Mesenchymal stem cell (in vitro differentiated cells and primary cell): Measurements from ENCODE around the gene ONECUT1.
A peak's percentile ranks its signal among the peaks of the same experiment; 100 is the strongest.

Experiments
- DNase-seq: peaks from one replicate; pipeline ENCODE4 v3.0.0-alpha.2; 2013
- H2AFZ ChIP-seq: one replicate; pipeline ENCODE4 v1.6.1; 2013; ENCODE audit warnings: low read depth, mild to moderate bottlenecking, control low read depth, inconsistent platforms, low read length, moderate library complexity
- H2AK5ac ChIP-seq: 2 replicates; pipeline ENCODE4 v1.6.1; 2013; ENCODE audit warnings: low read length, moderate library complexity, mild to moderate bottlenecking, inconsistent platforms; ENCODE audit not compliant: severe bottlenecking
- H2BK120ac ChIP-seq: one replicate; pipeline ENCODE4 v1.6.1; 2013; ENCODE audit warnings: low read depth, mild to moderate bottlenecking, inconsistent platforms, low read length, moderate library complexity
- H2BK12ac ChIP-seq, 2 experiments: one replicate each; pipeline ENCODE4 v1.6.1; 2013; ENCODE audit warnings: inconsistent platforms in 2 of 2, low read length in 2 of 2, mild to moderate bottlenecking in 2 of 2, moderate library complexity in 2 of 2, control low read depth in 1 of 2
- H2BK15ac ChIP-seq: one replicate; pipeline ENCODE4 v1.6.1; 2013; ENCODE audit warnings: mild to moderate bottlenecking, low read depth, inconsistent platforms; ENCODE audit not compliant: poor library complexity, severe bottlenecking
- H2BK5ac ChIP-seq: 2 replicates; pipeline ENCODE4 v1.6.1; 2013; ENCODE audit warnings: low read depth, mild to moderate bottlenecking, low read length, control low read depth, inconsistent platforms; ENCODE audit not compliant: poor library complexity, severe bottlenecking
- H3K14ac ChIP-seq, 2 experiments: one replicate each; pipeline ENCODE4 v1.6.1; 2013; ENCODE audit warnings: inconsistent platforms in 2 of 2, low read length in 2 of 2, control low read depth in 1 of 2, mild to moderate bottlenecking in 1 of 2, moderate library complexity in 1 of 2
- H3K18ac ChIP-seq, 2 experiments: one replicate each; pipeline ENCODE4 v1.6.1; 2013; ENCODE audit warnings: inconsistent platforms in 2 of 2, low read length in 2 of 2, control low read depth in 1 of 2, low read depth in 1 of 2, mild to moderate bottlenecking in 1 of 2
- H3K23ac ChIP-seq, 2 experiments: one replicate each; pipeline ENCODE4 v1.6.1; 2013; ENCODE audit warnings: inconsistent platforms in 2 of 2, low read length in 2 of 2, mild to moderate bottlenecking in 2 of 2, moderate library complexity in 2 of 2, control low read depth in 1 of 2
- H3K27ac ChIP-seq: 2 replicates; pipeline ENCODE4 v1.5.1; 2013; ENCODE audit warnings: mild to moderate bottlenecking, moderate library complexity, low read length, control low read depth, inconsistent platforms; ENCODE audit not compliant: poor library complexity, severe bottlenecking
- H3K27me3 ChIP-seq, 2 experiments: 2 replicates each; pipeline versions ENCODE4 v1.6.1 to v1.7.0; 2013; ENCODE audit warnings: low read length in 2 of 2, mild to moderate bottlenecking in 2 of 2, moderate library complexity in 2 of 2, control low read depth in 1 of 2, inconsistent platforms in 1 of 2; ENCODE audit not compliant: control insufficient read depth in 1 of 2, insufficient read depth in 1 of 2
- H3K36me3 ChIP-seq, 2 experiments: 2 replicates each; pipeline versions ENCODE4 v1.6.1 to v1.7.0; 2013; ENCODE audit warnings: low read length in 2 of 2, control low read depth in 1 of 2, inconsistent platforms in 1 of 2, low read depth in 1 of 2, mild to moderate bottlenecking in 1 of 2; ENCODE audit not compliant: insufficient read depth in 2 of 2, control insufficient read depth in 1 of 2
- H3K4ac ChIP-seq, 2 experiments: one replicate each; pipeline ENCODE4 v1.6.1; 2013; ENCODE audit warnings: inconsistent platforms in 2 of 2, low read length in 2 of 2, mild to moderate bottlenecking in 2 of 2, moderate library complexity in 2 of 2, control low read depth in 1 of 2, low read depth in 1 of 2
- H3K4me1 ChIP-seq: 2 replicates; pipeline ENCODE4 v1.6.1; 2013; ENCODE audit warnings: low read depth, low read length, control low read depth; ENCODE audit not compliant: control insufficient read depth, insufficient read depth
- H3K4me2 ChIP-seq: 2 replicates; pipeline ENCODE4 v1.6.1; 2013; ENCODE audit warnings: low read length, mild to moderate bottlenecking, inconsistent platforms; ENCODE audit not compliant: poor library complexity, severe bottlenecking
- H3K4me3 ChIP-seq, 2 experiments: 2 replicates each; pipeline versions ENCODE4 v1.5.1 to v1.7.0; 2013; ENCODE audit warnings: low read length in 2 of 2, mild to moderate bottlenecking in 2 of 2, control low read depth in 1 of 2, low read depth in 1 of 2; ENCODE audit not compliant: insufficient read depth in 1 of 2
- H3K79me1 ChIP-seq: replicated peaks from 2 replicates; pipeline ENCODE4 v1.6.1; 2013; ENCODE audit warnings: mild to moderate bottlenecking, control low read depth, low read length, inconsistent platforms; ENCODE audit not compliant: poor library complexity, severe bottlenecking
- H3K9ac ChIP-seq: 2 replicates; pipeline ENCODE4 v1.7.0; 2013; ENCODE audit warnings: mild to moderate bottlenecking, low read length, moderate library complexity
- H3K9me3 ChIP-seq: 2 replicates; pipeline ENCODE4 v1.7.0; 2013; ENCODE audit warnings: mild to moderate bottlenecking, low read length; ENCODE audit not compliant: control insufficient read depth
- H4K8ac ChIP-seq: one replicate; pipeline ENCODE4 v1.6.1; 2013; ENCODE audit warnings: inconsistent platforms, mild to moderate bottlenecking, low read length, moderate library complexity
- H4K91ac ChIP-seq: one replicate; pipeline ENCODE4 v1.6.1; 2013; ENCODE audit warnings: mild to moderate bottlenecking, low read length, inconsistent platforms
- WGBS: methylation state at CpG from one replicate; pipeline ENCODE4 v1.1.7; 2013; ENCODE audit warnings: mixed read lengths; 5-methylcytosine and 5-hydroxymethylcytosine counted together

Gene ONECUT1

GRCh38 chr15:52733088-52733487, 57.0 kb downstream of the ONECUT1 start:
- Histone ChIP-seq H3K18ac (no peak overlapping the region), H3K79me1 (no peaks in the 10 kb centered on the region), H3K14ac (no peak overlapping the region), H2BK15ac (no peak overlapping the region), H3K4ac (no peak overlapping the region), H2AK5ac (no peak overlapping the region), H3K36me3 (no peaks in the 10 kb centered on the region), H3K27ac (no peak overlapping the region), H3K23ac (no peak overlapping the region), H3K9me3 (no peaks in the 10 kb centered on the region), H4K91ac (no peak overlapping the region), H2BK12ac (no peak overlapping the region), H3K27me3 (no peaks in the 10 kb centered on the region), H2AFZ (no peak overlapping the region), H3K4me1 (peaks cover 2% of the 10 kb centered on the region), H3K4me2 (no peak overlapping the region), H4K8ac (no peak overlapping the region), H3K4me3 (no peak overlapping the region), H2BK5ac (no peak overlapping the region), H3K9ac (no peak overlapping the region), H2BK120ac (no peak overlapping the region)
- DNase-seq = peak; percentile 39

GRCh38 chr15:52732551-52732950, 57.6 kb downstream of the ONECUT1 start:
- no peaks in the 10 kb centered on the region for H3K9me3 ChIP-seq
- no peak for DNase-seq
- H3K36me3 ChIP-seq = no peaks in the 10 kb centered on the region
- H3K23ac ChIP-seq = no peak overlapping the region
- no peak overlapping the region for H3K14ac ChIP-seq
- no peak overlapping the region for H2AK5ac ChIP-seq
- H4K91ac ChIP-seq = no peak overlapping the region
- no peak overlapping the region for H3K4me3 ChIP-seq
- peaks cover 2% of the 10 kb centered on the region for H3K4me1 ChIP-seq
- no peak overlapping the region for H3K27ac ChIP-seq
- no peaks in the 10 kb centered on the region for H3K79me1 ChIP-seq
- H2BK15ac ChIP-seq = no peak overlapping the region
- no peak overlapping the region for H3K18ac ChIP-seq
- H3K4ac ChIP-seq = no peak overlapping the region
- H2BK120ac ChIP-seq = no peak overlapping the region
- H3K4me2 ChIP-seq = no peak overlapping the region
- H4K8ac ChIP-seq = no peak overlapping the region
- 76% methylated on average over 3 of the region's 3 CpGs for WGBS
- H2BK12ac ChIP-seq = no peak overlapping the region
- no peak overlapping the region for H3K9ac ChIP-seq
- H2AFZ ChIP-seq = no peak overlapping the region
- H2BK5ac ChIP-seq = no peak overlapping the region
- H3K27me3 ChIP-seq = no peaks in the 10 kb centered on the region

DNA sequence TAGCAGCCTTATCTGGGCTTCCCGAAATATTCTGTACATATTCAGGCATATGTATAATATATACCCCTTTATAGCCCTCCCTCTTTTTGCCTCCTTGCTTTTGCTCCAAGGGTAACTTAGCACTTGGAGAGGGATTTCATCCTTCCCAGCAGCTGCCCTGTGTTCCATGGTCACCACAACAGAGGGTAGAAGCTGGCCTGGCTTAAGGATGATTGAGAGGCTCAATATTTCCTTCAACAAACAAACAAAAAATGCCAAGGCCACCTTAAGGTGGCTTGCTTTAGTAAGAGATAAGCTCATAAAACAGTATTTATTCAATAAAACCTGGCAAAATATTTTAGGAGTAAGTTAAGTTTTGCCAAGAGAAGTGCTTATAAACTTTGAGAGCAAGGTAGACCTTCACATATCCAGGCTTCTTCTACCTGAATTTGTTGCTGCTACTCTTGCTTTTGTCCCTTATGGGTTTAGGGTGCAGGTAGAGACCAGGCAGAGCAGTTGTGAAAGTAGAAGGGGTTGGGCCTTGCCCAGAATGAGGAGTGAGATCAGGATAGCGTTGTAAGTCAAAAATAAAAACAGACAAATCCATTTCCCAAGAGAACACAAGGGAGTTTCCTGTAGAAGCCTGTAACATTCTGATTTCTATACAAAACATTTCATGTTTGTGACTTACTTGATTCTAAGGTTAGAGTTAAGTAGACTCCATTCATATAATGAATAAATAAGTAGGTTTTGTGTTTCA, 58.2 kb downstream of the ONECUT1 start:
- Histone ChIP-seq H3K14ac (no peak overlapping the region), H2BK15ac (no peak overlapping the region), H3K23ac (no peak overlapping the region), H2BK120ac (no peak overlapping the region), H2BK5ac (no peak overlapping the region), H3K4me1 (peaks cover 2% of the 10 kb centered on the region), H3K18ac (no peak overlapping the region), H3K9me3 (no peaks in the 10 kb centered on the region), H3K27ac (no peak overlapping the region), H3K9ac (no peak overlapping the region), H3K36me3 (no peaks in the 10 kb centered on the region), H2AFZ (no peak overlapping the region), H3K4me2 (no peak overlapping the region), H3K4ac (no peak overlapping the region), H2AK5ac (no peak overlapping the region), H4K91ac (no peak overlapping the region), H3K4me3 (no peak overlapping the region), H3K79me1 (no peaks in the 10 kb centered on the region), H2BK12ac (no peak overlapping the region), H4K8ac (no peak overlapping the region), H3K27me3 (no peaks in the 10 kb centered on the region)
- WGBS = 75% methylated on average over 1 of the region's 2 CpGs
- DNase-seq = no peak

DNA sequence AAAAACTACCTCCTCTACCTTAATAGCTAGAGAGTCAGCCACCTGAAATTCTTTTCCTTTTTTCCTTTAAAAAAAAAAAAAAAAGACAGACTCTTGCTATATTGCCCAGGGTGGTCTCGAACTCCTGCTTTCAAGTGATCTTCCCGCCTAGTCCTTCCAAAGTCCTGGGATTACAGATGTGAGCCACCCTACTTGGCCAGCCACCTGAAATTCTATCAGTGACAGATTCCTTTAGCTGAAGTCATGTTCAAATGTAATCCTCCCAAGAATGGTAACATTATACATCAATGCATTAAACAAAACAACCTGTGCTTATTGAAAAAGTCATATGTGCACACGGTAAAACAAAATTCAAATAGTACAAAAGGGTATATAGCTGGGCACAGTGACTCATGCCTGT, 59.1 kb downstream of the ONECUT1 start:
- Histone ChIP-seq H3K27me3 (no peaks in the 10 kb centered on the region), H3K36me3 (no peaks in the 10 kb centered on the region), H3K23ac (no peak overlapping the region), H3K9ac (no peak overlapping the region), H2BK15ac (no peak overlapping the region), H2BK5ac (no peak overlapping the region), H2AK5ac (no peak overlapping the region), H3K18ac (no peak overlapping the region), H3K4me2 (no peak overlapping the region), H2AFZ (no peak overlapping the region), H4K91ac (no peak overlapping the region), H2BK12ac (no peak overlapping the region), H4K8ac (no peak overlapping the region), H3K14ac (no peak overlapping the region), H3K27ac (no peak overlapping the region), H2BK120ac (no peak overlapping the region), H3K79me1 (no peaks in the 10 kb centered on the region), H3K4me1 (peaks cover 2% of the 10 kb centered on the region), H3K9me3 (no peaks in the 10 kb centered on the region), H3K4me3 (no peak overlapping the region), H3K4ac (no peak overlapping the region)
- 59% methylated on average over 3 of the region's 3 CpGs for WGBS
- DNase-seq = no peak
